ENCODE results near the gene SDCCAG8.

Gene SDCCAG8

GRCh38 chr1:243256590-243256989 lies 749 bp downstream of the SDCCAG8 start:
- Histone ChIP-seq H3K27ac (no peak overlapping the region), H3K9ac (ENCODE audit: insufficient read length) (peak overlapping the region; percentile 86), H3K4me3 (peak overlapping the region; percentile 86), H3K36me3 (ENCODE audit: insufficient read depth, low read length) (no peaks in the 10 kb centered on the region), H3K9me3 (ENCODE audit: low read depth, low read length) (no peaks in the 10 kb centered on the region)
- DNase-seq (ENCODE audit: low read depth, low spot score): no peak
- TF ChIP-seq FOXP2 (optimal IDR thresholded peaks at IDR 0.05; ENCODE audit: control extremely low read depth, extremely low read length, insufficient read depth) (no peak), EZH2 (IDR thresholded peaks at IDR 0.05) (no peak), POLR2AphosphoS5 (IDR thresholded peaks at IDR 0.05; ENCODE audit: borderline replicate concordance, low read depth, low read length) (no peak)

- no peaks in the 10 kb centered on the region for H3K36me3 ChIP-seq (ENCODE audit: insufficient read depth, low read length)
- DNase-seq (ENCODE audit: low read depth, low spot score): no peak
- no peak for TF ChIP-seq POLR2AphosphoS5 (IDR thresholded peaks at IDR 0.05; ENCODE audit: borderline replicate concordance, low read depth, low read length)
- no peak overlapping the region for H3K27ac ChIP-seq
- H3K9me3 ChIP-seq (ENCODE audit: low read depth, low read length): no peaks in the 10 kb centered on the region
- H3K9ac ChIP-seq (ENCODE audit: insufficient read length): no peak overlapping the region
- H3K4me3 ChIP-seq: no peak overlapping the region
Measured at GRCh38 chr1:243257189-243257588, 1.3 kb downstream of the SDCCAG8 start.

- no peak overlapping the region for H3K9ac ChIP-seq (ENCODE audit: insufficient read length)
- no peak for DNase-seq (ENCODE audit: low read depth, low spot score)
- no peak for TF ChIP-seq EZH2 (IDR thresholded peaks at IDR 0.05)
- TF ChIP-seq POLR2AphosphoS5 (IDR thresholded peaks at IDR 0.05; ENCODE audit: borderline replicate concordance, low read depth, low read length): no peak
- TF ChIP-seq FOXP2 (optimal IDR thresholded peaks at IDR 0.05; ENCODE audit: control extremely low read depth, extremely low read length, insufficient read depth): no peak
- no peak overlapping the region for H3K27ac ChIP-seq
- no peaks in the 10 kb centered on the region for H3K9me3 ChIP-seq (ENCODE audit: low read depth, low read length)
- no peaks in the 10 kb centered on the region for H3K36me3 ChIP-seq (ENCODE audit: insufficient read depth, low read length)
- no peak overlapping the region for H3K4me3 ChIP-seq
Measured at GRCh38 chr1:243258731-243259130, 2.9 kb downstream of the SDCCAG8 start.

DNA sequence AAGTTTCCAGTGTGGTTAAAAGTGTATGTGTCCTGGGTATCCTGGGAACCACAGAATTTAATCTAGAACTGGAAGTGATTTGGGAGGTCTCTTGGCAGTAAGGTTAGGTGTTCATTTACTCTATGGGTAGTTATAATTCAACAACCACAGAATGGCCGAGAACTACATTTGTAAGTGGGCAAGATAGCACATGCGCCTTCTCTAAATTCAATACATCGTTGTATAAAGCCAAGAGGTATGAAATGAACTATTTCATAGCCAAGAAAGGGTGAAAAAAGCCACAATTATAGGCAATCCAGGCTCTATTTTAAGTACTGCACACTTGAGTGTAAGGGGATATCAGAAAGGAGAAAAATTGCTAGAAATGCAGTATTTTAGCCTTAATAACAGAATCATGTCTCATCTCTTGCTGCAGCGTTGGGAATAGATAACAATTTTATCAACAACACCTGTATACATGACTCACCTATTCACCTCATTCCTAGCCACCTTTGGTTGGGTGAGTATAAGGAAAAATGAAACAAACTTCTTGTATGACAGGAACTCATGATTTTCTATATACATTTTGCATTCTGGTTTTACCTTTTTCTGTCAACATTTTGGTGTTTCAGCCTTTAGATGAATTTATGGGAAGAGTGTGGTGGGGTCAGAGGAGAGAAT lies 4.5 kb downstream of the SDCCAG8 start:
- H3K9ac ChIP-seq (ENCODE audit: insufficient read length): no peak overlapping the region
- H3K27ac ChIP-seq: no peak overlapping the region
- no peak for DNase-seq (ENCODE audit: low read depth, low spot score)
- H3K36me3 ChIP-seq (ENCODE audit: insufficient read depth, low read length): no peaks in the 10 kb centered on the region
- no peak for TF ChIP-seq POLR2AphosphoS5 (IDR thresholded peaks at IDR 0.05; ENCODE audit: borderline replicate concordance, low read depth, low read length)
- TF ChIP-seq FOXP2 (optimal IDR thresholded peaks at IDR 0.05; ENCODE audit: control extremely low read depth, extremely low read length, insufficient read depth): no peak
- no peak for TF ChIP-seq EZH2 (IDR thresholded peaks at IDR 0.05)
- no peaks in the 10 kb centered on the region for H3K9me3 ChIP-seq (ENCODE audit: low read depth, low read length)
- H3K4me3 ChIP-seq: no peak overlapping the region

DNA sequence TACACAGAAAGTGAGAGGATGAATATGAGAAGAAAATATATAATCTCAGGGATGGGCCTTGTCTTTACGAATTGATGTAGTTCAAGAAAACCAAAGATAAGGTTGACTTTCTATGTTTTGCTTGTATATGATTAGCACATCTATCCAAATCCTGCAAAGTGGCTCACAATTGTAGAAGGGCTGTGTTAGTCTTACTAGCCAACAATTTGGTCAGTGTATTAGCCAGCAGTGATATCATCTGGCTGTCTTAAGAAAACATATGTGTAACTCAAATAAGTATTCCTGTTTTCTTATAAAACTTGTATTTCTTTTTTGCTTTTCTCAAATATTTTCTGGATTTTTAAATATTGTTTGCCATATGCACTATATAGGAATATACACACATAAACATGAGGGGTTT lies 5.5 kb downstream of the SDCCAG8 start:
- Histone ChIP-seq H3K4me3 (no peak overlapping the region), H3K36me3 (ENCODE audit: insufficient read depth, low read length) (no peaks in the 10 kb centered on the region), H3K9ac (ENCODE audit: insufficient read length) (no peak overlapping the region), H3K9me3 (ENCODE audit: low read depth, low read length) (no peaks in the 10 kb centered on the region), H3K27ac (no peak overlapping the region)
- TF ChIP-seq POLR2AphosphoS5 (IDR thresholded peaks at IDR 0.05; ENCODE audit: borderline replicate concordance, low read depth, low read length) (no peak), EZH2 (IDR thresholded peaks at IDR 0.05) (no peak), FOXP2 (optimal IDR thresholded peaks at IDR 0.05; ENCODE audit: control extremely low read depth, extremely low read length, insufficient read depth) (no peak)
- no peak for DNase-seq (ENCODE audit: low read depth, low spot score)

DNA sequence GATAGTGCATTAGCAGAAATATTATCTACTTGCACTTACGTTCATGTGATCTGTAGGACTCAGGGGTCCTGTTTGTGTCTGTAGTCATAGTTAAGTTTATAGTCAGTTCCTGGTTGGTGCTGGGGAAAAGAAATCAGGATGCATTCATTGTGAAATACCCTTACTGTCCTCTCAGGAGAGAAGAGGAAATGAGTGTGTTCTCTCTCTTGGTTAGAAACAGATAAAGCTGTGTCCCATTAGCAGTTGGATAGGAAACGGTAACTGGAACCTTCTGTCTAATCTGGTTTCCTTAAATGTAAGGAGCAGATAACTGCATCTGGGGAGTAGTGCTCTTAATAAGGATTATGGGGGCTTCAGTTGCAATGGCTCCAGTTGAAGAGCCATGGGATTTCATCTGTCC lies 8.9 kb downstream of the SDCCAG8 start:
- Histone ChIP-seq H3K4me3 (no peak overlapping the region), H3K9ac (ENCODE audit: insufficient read length) (no peak overlapping the region), H3K36me3 (ENCODE audit: insufficient read depth, low read length) (no peaks in the 10 kb centered on the region), H3K9me3 (ENCODE audit: low read depth, low read length) (no peaks in the 10 kb centered on the region), H3K27ac (peak overlapping the region; percentile 43)
- DNase-seq (ENCODE audit: low read depth, low spot score): no peak
- TF ChIP-seq EZH2 (IDR thresholded peaks at IDR 0.05) (no peak), FOXP2 (optimal IDR thresholded peaks at IDR 0.05; ENCODE audit: control extremely low read depth, extremely low read length, insufficient read depth) (no peak), POLR2AphosphoS5 (IDR thresholded peaks at IDR 0.05; ENCODE audit: borderline replicate concordance, low read depth, low read length) (no peak)

DNA sequence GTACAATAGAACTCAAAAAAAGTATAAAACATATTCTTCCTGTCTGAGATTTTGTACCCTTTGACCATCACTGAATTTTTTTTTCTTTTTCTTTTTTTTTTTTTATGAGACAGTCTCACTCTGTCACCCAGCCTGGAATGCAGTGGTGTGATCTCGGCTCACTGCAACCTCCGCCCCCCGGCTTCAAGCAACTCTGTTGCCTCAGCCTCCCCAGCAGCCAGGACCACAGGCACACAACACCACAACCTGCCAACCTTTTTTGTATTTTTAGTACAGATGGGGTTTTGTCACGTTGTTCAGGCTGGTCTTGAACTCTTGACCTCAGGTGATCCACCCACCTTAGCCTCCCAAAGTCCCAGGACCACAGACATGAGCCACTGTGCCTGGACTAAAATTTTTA lies 10.4 kb downstream of the SDCCAG8 start:
- TF ChIP-seq POLR2AphosphoS5 (IDR thresholded peaks at IDR 0.05; ENCODE audit: borderline replicate concordance, low read depth, low read length) (no peak), EZH2 (IDR thresholded peaks at IDR 0.05) (no peak), FOXP2 (optimal IDR thresholded peaks at IDR 0.05; ENCODE audit: control extremely low read depth, extremely low read length, insufficient read depth) (no peak)
- Histone ChIP-seq H3K9ac (ENCODE audit: insufficient read length) (no peak overlapping the region), H3K27ac (no peak overlapping the region)

GRCh38 chr1:243267471-243267880 lies 11.6 kb downstream of the SDCCAG8 start:
- no peak overlapping the region for H3K4me3 ChIP-seq
- no peaks in the 10 kb centered on the region for H3K9me3 ChIP-seq (ENCODE audit: low read depth, low read length)
- TF ChIP-seq EZH2 (IDR thresholded peaks at IDR 0.05) (no peak), POLR2AphosphoS5 (IDR thresholded peaks at IDR 0.05; ENCODE audit: borderline replicate concordance, low read depth, low read length) (no peak), FOXP2 (optimal IDR thresholded peaks at IDR 0.05; ENCODE audit: control extremely low read depth, extremely low read length, insufficient read depth) (no peak)
- no peak overlapping the region for H3K9ac ChIP-seq (ENCODE audit: insufficient read length)
- DNase-seq (ENCODE audit: low read depth, low spot score): no peak
- no peak overlapping the region for H3K27ac ChIP-seq
- no peaks in the 10 kb centered on the region for H3K36me3 ChIP-seq (ENCODE audit: insufficient read depth, low read length)

More for the DNA sequence above, 10.4 kb downstream of the SDCCAG8 start:
- H3K4me3 ChIP-seq: no peak overlapping the region
- no peak for DNase-seq (ENCODE audit: low read depth, low spot score)
- no peaks in the 10 kb centered on the region for H3K9me3 ChIP-seq (ENCODE audit: low read depth, low read length)
- H3K36me3 ChIP-seq (ENCODE audit: insufficient read depth, low read length): no peaks in the 10 kb centered on the region

Measured in SK-N-MC (cell line).